Lower lobe of right lung (tissue), 2 donors: ENCODE results near the gene ZNF625. TPM values are rescaled to one million over a fixed set of nuclear protein-coding genes. Genes with fewer than 3 reads are reported as not detected.

Experiments used
- ATAC-seq, 2 donors: fragments of 200-7000 bp; cut with Tn5 transposase; one replicate each; pipeline ENCODE4 v1.9.1; 2020 to 2022; ENCODE audit warnings: mild to moderate bottlenecking in 2 of 2, moderate library complexity in 2 of 2
- DNase-seq: peaks from one replicate; pipeline ENCODE4 v3.0.0-alpha.2; 2020
- H3K27ac ChIP-seq: fragments of 200-600 bp; one replicate; pipeline ENCODE4 v1.8.0; 2022
- H3K27me3 ChIP-seq: fragments of 200-600 bp; one replicate; pipeline ENCODE4 v1.8.0; 2022; ENCODE audit warnings: low read depth
- H3K36me3 ChIP-seq: fragments of 200-600 bp; one replicate; pipeline ENCODE4 v1.8.0; 2022; ENCODE audit warnings: mild to moderate bottlenecking
- H3K4me1 ChIP-seq: fragments of 200-600 bp; one replicate; pipeline ENCODE4 v1.8.0; 2022
- H3K4me3 ChIP-seq: fragments of 200-600 bp; one replicate; pipeline ENCODE4 v1.8.0; 2022; ENCODE audit warnings: mild to moderate bottlenecking
- H3K9me3 ChIP-seq: fragments of 200-600 bp; one replicate; pipeline ENCODE4 v1.8.0; 2022
- intact Hi-C: fragments of 100-400 bp; cut with DNase I; formaldehyde crosslinking; loops from one replicate; pipeline ENCODE4 v1.11.0; 2022
- total RNA-seq: library from RNA; stranded (reverse); fragmentation: NEBNext Ultra II Directional; extraction: Animal tissue kit (Norgen Biotek cat#: 25700); gene quantifications from one replicate; pipeline ENCODE4 v1.2.1, GENCODE V29; 2021
- TF ChIP-seq, protein P1 (sequence below): fragments of 200-600 bp; IDR thresholded peaks from one replicate; pipeline ENCODE4 v1.8.0; 2022; ENCODE audit warnings: antibody characterized with exemption, mild to moderate bottlenecking
- donor health status: DM: no; HTN: yes; CAD: no; lungs with severe emphysema.

Gene ZNF625
- total RNA-seq, 1 donor from 2014 or later, result 8.4 TPM

DNA sequence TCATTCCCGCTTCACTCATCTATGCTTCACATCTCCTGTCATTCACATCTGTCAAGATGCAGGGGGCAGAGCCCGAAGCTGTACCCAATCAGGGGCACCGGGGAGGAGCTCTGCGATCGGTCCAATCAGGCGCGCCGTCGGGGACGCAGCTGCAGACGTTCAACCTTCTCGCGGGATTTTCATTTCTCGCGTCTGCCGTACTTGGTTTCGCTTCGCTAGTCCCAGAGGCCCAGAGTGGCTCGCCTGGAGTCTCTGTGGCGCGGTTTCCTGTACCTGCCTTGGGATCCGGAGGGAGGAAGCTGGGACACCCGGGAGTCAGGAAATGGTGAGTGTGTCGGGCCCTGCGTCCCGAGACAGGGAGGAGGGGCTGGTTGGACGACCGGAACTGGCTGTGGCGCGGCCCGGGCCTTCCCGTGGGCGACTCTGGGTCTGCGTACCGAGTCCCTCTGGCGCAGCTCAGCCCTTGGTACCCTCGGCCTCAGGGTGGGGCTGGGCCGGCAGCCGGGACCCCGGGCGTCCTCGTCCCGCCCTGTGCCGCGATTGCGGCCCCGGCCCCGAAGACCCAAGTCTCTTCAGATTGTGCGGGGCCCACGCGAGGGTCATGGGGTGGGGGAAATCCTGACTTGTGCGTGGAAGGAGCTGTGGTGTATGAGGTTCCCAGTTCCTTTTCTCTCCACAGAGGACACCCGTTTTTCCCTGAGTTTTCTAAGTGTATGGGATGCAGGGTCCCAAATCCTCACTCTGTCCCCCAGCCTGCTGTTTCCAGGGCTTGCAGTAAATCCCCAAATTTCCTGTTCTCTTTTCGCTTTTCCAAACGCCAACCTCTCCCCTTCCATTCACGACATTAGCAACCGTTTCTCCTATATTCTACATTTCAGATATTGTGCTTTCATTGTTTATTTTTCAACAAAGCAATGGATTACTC lies 6.6 kb upstream of the ZNF625 start, which contains the start of gene ZNF136:
ZNF136 (plus strand) TSS at position 215 of the 925 bp plus-strand sequence; CDS start at position 323, 108 bp downstream.
- H3K4me1 ChIP-seq, result peaks cover 44% of the 10 kb centered on the region
- intact Hi-C loops, result no loop called here
- ATAC-seq, result peak; percentile 98 to 99

DNA sequence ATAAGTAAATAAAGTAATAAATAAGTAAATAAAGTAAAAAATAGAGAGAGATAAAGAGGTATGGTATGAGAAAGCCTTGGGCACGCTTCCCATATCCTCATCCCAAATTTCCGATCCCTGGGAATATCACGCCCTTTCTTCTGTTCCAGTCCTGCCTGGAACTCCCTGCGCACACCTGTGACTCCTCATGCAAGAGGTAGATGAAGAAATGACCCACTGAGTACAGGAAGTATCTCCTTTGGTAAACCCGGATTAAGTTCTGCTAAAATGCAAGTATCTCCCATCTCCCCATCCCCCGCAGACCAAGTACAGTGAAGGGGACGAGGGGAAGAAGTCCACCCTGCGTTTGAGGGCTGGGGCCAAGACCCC lies 6.0 kb upstream of the ZNF625 start:
- H3K36me3 ChIP-seq, result peaks cover 14% of the 10 kb centered on the region
- H3K4me3 ChIP-seq, result peak overlapping the region; percentile 80
- no peaks in the 10 kb centered on the region for H3K27me3 ChIP-seq
- DNase-seq (no peak), ATAC-seq (no peak)
- intact Hi-C loops, result no loop called here
- TF ChIP-seq, protein P1, sequence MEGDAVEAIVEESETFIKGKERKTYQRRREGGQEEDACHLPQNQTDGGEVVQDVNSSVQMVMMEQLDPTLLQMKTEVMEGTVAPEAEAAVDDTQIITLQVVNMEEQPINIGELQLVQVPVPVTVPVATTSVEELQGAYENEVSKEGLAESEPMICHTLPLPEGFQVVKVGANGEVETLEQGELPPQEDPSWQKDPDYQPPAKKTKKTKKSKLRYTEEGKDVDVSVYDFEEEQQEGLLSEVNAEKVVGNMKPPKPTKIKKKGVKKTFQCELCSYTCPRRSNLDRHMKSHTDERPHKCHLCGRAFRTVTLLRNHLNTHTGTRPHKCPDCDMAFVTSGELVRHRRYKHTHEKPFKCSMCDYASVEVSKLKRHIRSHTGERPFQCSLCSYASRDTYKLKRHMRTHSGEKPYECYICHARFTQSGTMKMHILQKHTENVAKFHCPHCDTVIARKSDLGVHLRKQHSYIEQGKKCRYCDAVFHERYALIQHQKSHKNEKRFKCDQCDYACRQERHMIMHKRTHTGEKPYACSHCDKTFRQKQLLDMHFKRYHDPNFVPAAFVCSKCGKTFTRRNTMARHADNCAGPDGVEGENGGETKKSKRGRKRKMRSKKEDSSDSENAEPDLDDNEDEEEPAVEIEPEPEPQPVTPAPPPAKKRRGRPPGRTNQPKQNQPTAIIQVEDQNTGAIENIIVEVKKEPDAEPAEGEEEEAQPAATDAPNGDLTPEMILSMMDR, result no peak
- no peaks in the 10 kb centered on the region for H3K9me3 ChIP-seq
- peaks cover 44% of the 10 kb centered on the region for H3K4me1 ChIP-seq
- peak overlapping the region; percentile 96 for H3K27ac ChIP-seq

More for the DNA sequence above, 6.6 kb upstream of the ZNF625 start, which contains the start of gene ZNF136:
- Histone ChIP-seq H3K4me3 (peak within 1 kb of the TSS; percentile 80), H3K27me3 (no peaks in the 10 kb centered on the region), H3K9me3 (no peaks in the 10 kb centered on the region), H3K36me3 (peaks cover 14% of the 10 kb centered on the region), H3K27ac (peak within 1 kb of the TSS; percentile 96)
- DNase-seq, result peak; percentile 97
- TF ChIP-seq, protein P1, result no peak

DNA sequence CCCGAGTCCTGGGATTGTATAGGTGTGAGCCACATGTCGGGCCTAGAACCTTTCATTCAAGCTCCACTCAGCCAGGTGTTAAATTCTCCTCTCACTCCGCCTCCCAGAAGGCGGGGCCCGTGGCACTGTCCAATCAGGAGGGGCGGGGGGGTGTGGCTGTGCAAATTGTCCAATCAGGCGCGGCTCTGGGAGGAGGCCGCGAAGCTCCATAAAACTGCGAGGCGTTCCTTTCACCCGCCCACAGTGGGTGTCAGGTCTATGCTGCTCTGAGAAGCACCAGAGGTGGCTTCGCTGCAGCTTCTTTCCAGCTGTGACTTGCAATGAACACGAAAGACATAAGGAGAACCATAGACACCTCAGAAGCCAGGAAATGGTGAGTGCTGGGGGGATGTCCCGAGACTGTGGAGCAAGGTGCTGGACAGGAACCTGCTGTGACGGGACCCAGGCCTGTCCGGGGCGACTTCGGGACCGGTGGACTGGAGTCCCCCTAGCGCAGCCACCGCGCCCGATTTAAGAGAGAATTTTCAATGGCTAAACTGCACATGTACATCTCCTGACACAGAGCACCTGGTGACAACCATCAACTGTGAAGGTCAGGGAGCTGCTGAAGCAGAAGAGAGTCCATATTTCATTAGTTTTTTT lies 3.4 kb upstream of the ZNF625 start:
- TF ChIP-seq, protein P1, result no peak
- no peak overlapping the region for H3K4me3 ChIP-seq
- ATAC-seq, result no peak
- DNase-seq, result no peak
- no peaks in the 10 kb centered on the region for H3K9me3 ChIP-seq
- H3K36me3 ChIP-seq, result peaks cover under 1% of the 10 kb centered on the region
- H3K27ac ChIP-seq, result no peak overlapping the region
- intact Hi-C loops, result no loop called here
- H3K4me1 ChIP-seq, result peaks cover 30% of the 10 kb centered on the region
- H3K27me3 ChIP-seq, result no peaks in the 10 kb centered on the region

DNA sequence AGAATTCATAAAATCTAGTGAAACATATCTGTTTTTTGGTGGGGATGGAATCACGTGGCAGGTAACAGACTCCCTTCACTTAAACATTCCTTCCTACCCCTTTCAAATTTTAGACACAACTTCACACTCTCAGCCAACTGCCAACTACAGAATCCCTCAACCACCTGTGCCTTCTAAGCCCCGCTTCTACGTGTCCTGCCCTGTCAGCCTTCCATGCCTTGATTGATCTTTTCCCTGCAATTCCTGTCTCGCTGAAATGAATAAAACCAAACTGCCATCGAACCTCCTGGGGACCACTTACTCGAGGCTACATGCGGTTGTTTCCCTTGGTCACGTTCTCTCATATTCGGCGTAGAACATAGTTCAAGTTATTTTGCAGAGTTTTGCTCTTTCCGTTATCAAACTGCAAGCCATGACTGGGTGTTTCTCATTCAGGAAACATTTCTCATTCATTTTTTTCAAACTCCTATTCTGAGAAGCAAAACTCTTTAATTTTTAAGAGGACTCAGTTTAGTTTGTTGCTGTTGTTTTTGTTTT lies 1.1 kb downstream of the ZNF625 start:
- no peak for DNase-seq
- H3K27me3 ChIP-seq, result no peaks in the 10 kb centered on the region
- TF ChIP-seq, protein P1, result no peak
- peaks cover 6% of the 10 kb centered on the region for H3K36me3 ChIP-seq
- no peak for ATAC-seq
- peak overlapping the region; percentile 83 for H3K27ac ChIP-seq
- no peaks in the 10 kb centered on the region for H3K9me3 ChIP-seq
- H3K4me1 ChIP-seq, result peaks cover 12% of the 10 kb centered on the region
- peak overlapping the region; percentile 92 for H3K4me3 ChIP-seq
- intact Hi-C loops, result no loop called here

DNA sequence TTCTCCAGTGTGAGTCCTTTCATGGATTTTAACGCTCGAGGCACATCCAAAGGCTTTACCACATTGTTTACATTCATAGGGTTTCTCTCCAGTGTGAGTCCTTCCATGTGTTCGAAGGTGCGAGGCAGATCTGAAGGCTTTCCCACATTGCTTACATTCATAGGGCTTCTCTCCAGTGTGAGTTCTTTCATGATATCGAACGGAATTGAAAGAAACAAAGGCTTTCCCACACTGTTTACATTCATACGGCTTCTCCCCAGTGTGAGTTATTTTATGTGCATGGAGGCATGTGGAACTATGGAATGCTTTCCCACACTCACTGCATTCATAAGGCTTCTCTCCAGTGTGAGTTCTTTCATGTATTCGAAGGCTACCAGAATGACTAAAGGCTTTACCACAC lies 11.2 kb downstream of the ZNF625 start:
- peaks cover 14% of the 10 kb centered on the region for H3K9me3 ChIP-seq
- no peaks in the 10 kb centered on the region for H3K27me3 ChIP-seq
- H3K36me3 ChIP-seq, result peaks cover 45% of the 10 kb centered on the region
- H3K27ac ChIP-seq, result no peak overlapping the region
- no peak for DNase-seq
- ATAC-seq, result no peak
- H3K4me3 ChIP-seq, result no peak overlapping the region
- TF ChIP-seq, protein P1, result no peak
- peaks cover 12% of the 10 kb centered on the region for H3K4me1 ChIP-seq
- intact Hi-C loops, result no loop called here
